PC-3 (cell line): Measurements from ENCODE around the gene CCDC82.

Source experiments
- EZH2 ChIP-seq: fragments of 300-600 bp; sonication (generic); IDR thresholded peaks from one replicate; pipeline ENCODE4 v1.6.1; 2017; ENCODE audit warnings: antibody characterized with exemption, mild to moderate bottlenecking, low read length; ENCODE audit not compliant: unreplicated experiment
- EZH2phosphoT487 ChIP-seq: fragments of 300-600 bp; sonication (generic); IDR thresholded peaks from 2 replicates; pipeline ENCODE4 v1.6.1; 2018; ENCODE audit warnings: mild to moderate bottlenecking, antibody characterized with exemption, low read length, borderline replicate concordance
- TF ChIP-seq, protein P1 (sequence below): fragments of 300-600 bp; sonication (generic); conservative IDR thresholded peaks from 2 replicates; pipeline ENCODE4 v1.5.1; 2017; ENCODE audit warnings: antibody characterized with exemption, low read depth, mild to moderate bottlenecking, low read length

DNA sequence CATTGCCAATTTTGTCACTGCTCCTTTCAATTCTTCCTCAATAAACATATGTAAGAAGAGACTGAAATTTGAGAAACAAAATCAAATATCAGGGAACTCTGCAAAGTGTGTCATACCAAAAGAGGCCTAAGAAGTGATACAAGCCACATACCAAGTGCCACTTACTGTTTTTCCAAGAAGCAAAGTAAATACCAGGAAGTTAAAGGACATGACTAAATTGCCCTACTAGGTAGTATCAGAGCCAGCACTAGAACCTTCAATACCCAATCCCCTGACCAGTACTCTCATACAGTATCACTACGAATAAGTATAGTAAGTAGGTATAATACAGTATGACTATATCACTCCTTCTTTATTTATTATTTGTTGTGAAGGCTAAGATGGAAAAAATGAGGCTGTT lies 60.3 kb downstream of the CCDC82 start:
- TF ChIP-seq, protein P1, sequence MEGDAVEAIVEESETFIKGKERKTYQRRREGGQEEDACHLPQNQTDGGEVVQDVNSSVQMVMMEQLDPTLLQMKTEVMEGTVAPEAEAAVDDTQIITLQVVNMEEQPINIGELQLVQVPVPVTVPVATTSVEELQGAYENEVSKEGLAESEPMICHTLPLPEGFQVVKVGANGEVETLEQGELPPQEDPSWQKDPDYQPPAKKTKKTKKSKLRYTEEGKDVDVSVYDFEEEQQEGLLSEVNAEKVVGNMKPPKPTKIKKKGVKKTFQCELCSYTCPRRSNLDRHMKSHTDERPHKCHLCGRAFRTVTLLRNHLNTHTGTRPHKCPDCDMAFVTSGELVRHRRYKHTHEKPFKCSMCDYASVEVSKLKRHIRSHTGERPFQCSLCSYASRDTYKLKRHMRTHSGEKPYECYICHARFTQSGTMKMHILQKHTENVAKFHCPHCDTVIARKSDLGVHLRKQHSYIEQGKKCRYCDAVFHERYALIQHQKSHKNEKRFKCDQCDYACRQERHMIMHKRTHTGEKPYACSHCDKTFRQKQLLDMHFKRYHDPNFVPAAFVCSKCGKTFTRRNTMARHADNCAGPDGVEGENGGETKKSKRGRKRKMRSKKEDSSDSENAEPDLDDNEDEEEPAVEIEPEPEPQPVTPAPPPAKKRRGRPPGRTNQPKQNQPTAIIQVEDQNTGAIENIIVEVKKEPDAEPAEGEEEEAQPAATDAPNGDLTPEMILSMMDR: no peak
- TF ChIP-seq EZH2phosphoT487: no peak
- TF ChIP-seq EZH2: no peak
